CD4-positive, alpha-beta memory T cell (primary cell): Measurements from ENCODE around the gene MRC1. TPM values are rescaled to one million over a fixed set of nuclear protein-coding genes. Genes with fewer than 3 reads are reported as not detected.
A peak's percentile ranks its signal among the peaks of the same experiment; 100 is the strongest.

Experiments
- CTCF ChIA-PET: fragments of 350-600 bp; sonication (Branson Sonifier 250); formaldehyde crosslinking; loops from one replicate; lab custom pipeline; 2021; ENCODE audit warnings: inconsistent platforms; ENCODE audit not compliant: partially characterized antibody; lab: Charles Lee
- POLR2A ChIA-PET: fragments of 350-600 bp; sonication (Branson Sonifier 250); formaldehyde crosslinking; loops from one replicate; lab custom pipeline; 2021; ENCODE audit not compliant: partially characterized antibody; lab: Charles Lee
- DNase-seq, 5 donors: peaks; one replicate each; pipeline versions ENCODE4 v3.0.0 to v3.0.0-alpha.2; 2020 to 2022; ENCODE audit warnings: mixed read lengths in 1 of 5
- H3K27ac ChIP-seq: one replicate; pipeline ENCODE4 v1.7.0; 2013; ENCODE audit warnings: low read depth, low read length
- H3K27me3 ChIP-seq: 2 replicates; pipeline ENCODE4 v1.7.0; 2013; ENCODE audit warnings: mild to moderate bottlenecking, low read length, moderate library complexity; ENCODE audit not compliant: insufficient read depth
- H3K36me3 ChIP-seq: 2 replicates; pipeline ENCODE4 v1.7.0; 2013; ENCODE audit warnings: mild to moderate bottlenecking, low read length, moderate library complexity; ENCODE audit not compliant: insufficient read depth
- H3K4me1 ChIP-seq: 2 replicates; pipeline ENCODE4 v1.7.0; 2013; ENCODE audit warnings: mild to moderate bottlenecking, low read length, moderate library complexity; ENCODE audit not compliant: insufficient read depth
- H3K4me3 ChIP-seq, 2 donors: one replicate each; pipeline ENCODE4 v1.7.0; 2013; ENCODE audit warnings: low read length in 2 of 2, mild to moderate bottlenecking in 1 of 2
- H3K9me3 ChIP-seq, 2 donors: one replicate each; pipeline ENCODE4 v1.7.0; 2013; ENCODE audit warnings: low read length in 2 of 2, control low read depth in 1 of 2; ENCODE audit not compliant: control insufficient read depth in 1 of 2
- H3K27ac Mint-ChIP-seq, 7 donors: one replicate each; pipeline ENCODE4 v1.8.0; 2020 to 2021; ENCODE audit warnings: mixed read lengths in 7 of 7, mild to moderate bottlenecking in 6 of 7, inconsistent platforms in 3 of 7, moderate library complexity in 3 of 7
- H3K27me3 Mint-ChIP-seq, 2 donors: one replicate each; pipeline ENCODE4 v1.8.0; 2020 to 2021; ENCODE audit warnings: mixed read lengths in 2 of 2
- H3K36me3 Mint-ChIP-seq, 2 donors: one replicate each; pipeline ENCODE4 v1.8.0; 2020 to 2021; ENCODE audit warnings: mixed read lengths in 2 of 2, inconsistent platforms in 1 of 2, mild to moderate bottlenecking in 1 of 2
- H3K4me1 Mint-ChIP-seq, 4 donors: one replicate each; pipeline ENCODE4 v1.8.0; 2020 to 2021; ENCODE audit warnings: mixed read lengths in 4 of 4, mild to moderate bottlenecking in 1 of 4
- H3K4me3 Mint-ChIP-seq, 8 donors: one replicate each; pipeline ENCODE4 v1.8.0; 2020 to 2021; ENCODE audit warnings: mixed read lengths in 8 of 8, mild to moderate bottlenecking in 7 of 8, moderate library complexity in 6 of 8, inconsistent platforms in 3 of 8
- H3K9me3 Mint-ChIP-seq, 8 donors: one replicate each; pipeline ENCODE4 v1.8.0; 2020 to 2021; ENCODE audit warnings: mixed read lengths in 8 of 8, mild to moderate bottlenecking in 5 of 8, inconsistent platforms in 3 of 8, moderate library complexity in 1 of 8
- intact Hi-C: fragments of 100-400 bp; cut with micrococcal nuclease; formaldehyde crosslinking; loops from one replicate; pipeline ENCODE4 v1.15.1; 2023
- polyA plus RNA-seq, 2 donors: library from polyadenylated mRNA; unstranded; fragments of 300-500 nt; fragmentation: Illumina TruSeq; gene quantifications; one replicate each; pipeline ENCODE4 v1.2.3, GENCODE V29; 2021
- total RNA-seq, 2 experiments: library from RNA; stranded (reverse); gene quantifications; one replicate each; pipeline ENCODE4 v1.2.3, GENCODE V29; 2021

MRC1 gene
- total and polyA plus RNA-seq, 4 experiments from 2014 or later: 0.07 to 2.3 (median 1.9) TPM; not detected in 1

DNA sequence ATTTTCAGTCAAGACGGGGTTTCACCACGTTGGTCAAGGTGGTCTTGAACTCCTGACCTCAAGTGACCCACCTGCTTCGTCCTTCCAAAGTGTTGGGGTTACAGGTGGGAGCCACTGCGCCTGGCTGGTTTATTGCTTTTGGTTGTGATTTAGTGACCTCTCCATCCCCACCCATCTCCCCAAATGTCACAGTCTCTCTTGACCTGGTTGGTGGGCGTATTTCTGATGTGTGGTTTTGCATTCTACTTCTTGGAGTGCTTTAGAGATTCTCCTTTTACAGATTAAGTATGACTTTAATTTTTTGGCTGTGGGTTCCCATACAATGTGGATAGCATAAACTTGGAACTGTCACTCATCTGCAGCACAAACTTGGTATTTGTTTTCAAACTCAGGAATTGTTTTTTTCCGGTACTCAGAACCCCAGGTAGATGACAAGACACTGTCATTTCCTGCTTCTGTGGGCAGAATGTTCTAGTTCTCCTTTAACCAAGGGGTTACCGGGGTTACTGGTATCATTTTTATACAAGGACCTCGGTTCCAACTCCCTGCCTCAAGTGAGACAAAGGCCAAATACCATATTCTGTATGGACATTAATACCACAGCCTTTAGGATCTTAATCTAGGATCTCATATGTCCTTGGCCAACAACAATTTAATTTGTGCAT, 50.5 kb downstream of the MRC1 start:
- peak overlapping the region in 3 of 8 donors; percentile 2 to 45 (median 5) for H3K4me3 Mint-ChIP-seq

GRCh38 chr10:17861760-17862159, 52.6 kb downstream of the MRC1 start:
- Mint-ChIP-seq H3K36me3 (peaks cover 0 to 3% of the 10 kb centered on the region in 2 donors), H3K4me1 (peaks cover 4 to 9% (median 7%) of the 10 kb centered on the region in 4 donors), H3K27ac (no peak overlapping the region), H3K4me3 (no peak overlapping the region), H3K9me3 (peaks cover 0 to 6% (median 0%) of the 10 kb centered on the region in 8 donors), H3K27me3 (peaks cover 0 to 2% of the 10 kb centered on the region in 2 donors)
- H3K36me3 ChIP-seq: no peaks in the 10 kb centered on the region
- no peak overlapping the region for H3K27ac ChIP-seq
- intact Hi-C loops: no loop called here
- ChIA-PET CTCF (interaction anchor here (1.0 kb wide), 1 partner anchor 13 kb away, joined by 3 read pairs; no protein-coding TSS in a partner anchor), POLR2A (no interaction called here)
- H3K4me1 ChIP-seq: peaks cover 14% of the 10 kb centered on the region
- no peaks in the 10 kb centered on the region for H3K27me3 ChIP-seq
- no peak overlapping the region for H3K4me3 ChIP-seq
- no peak for DNase-seq
- H3K9me3 ChIP-seq: no peaks in the 10 kb centered on the region

More for the DNA sequence above, 50.5 kb downstream of the MRC1 start:
- peak in 4 of 5 donors; percentile 16 to 58 (median 36) for DNase-seq
- H3K4me3 ChIP-seq: no peak overlapping the region
- Mint-ChIP-seq H3K27ac (peak overlapping the region in 6 of 7 donors; percentile 59 to 95 (median 88)), H3K4me1 (peaks cover 4 to 9% (median 7%) of the 10 kb centered on the region in 4 donors), H3K9me3 (peaks cover 0 to 6% (median 0%) of the 10 kb centered on the region in 8 donors), H3K27me3 (no peaks in the 10 kb centered on the region), H3K36me3 (peaks cover 0 to 3% of the 10 kb centered on the region in 2 donors)
- no peaks in the 10 kb centered on the region for H3K36me3 ChIP-seq
- ChIA-PET CTCF (interaction anchor here (0.9 kb wide), 1 partner anchor 8 kb away, joined by 3 read pairs; no protein-coding TSS in a partner anchor), POLR2A (no interaction called here)
- intact Hi-C loops: no loop called here
- peaks cover 14% of the 10 kb centered on the region for H3K4me1 ChIP-seq
- no peaks in the 10 kb centered on the region for H3K9me3 ChIP-seq
- no peaks in the 10 kb centered on the region for H3K27me3 ChIP-seq
- no peak overlapping the region for H3K27ac ChIP-seq

DNA sequence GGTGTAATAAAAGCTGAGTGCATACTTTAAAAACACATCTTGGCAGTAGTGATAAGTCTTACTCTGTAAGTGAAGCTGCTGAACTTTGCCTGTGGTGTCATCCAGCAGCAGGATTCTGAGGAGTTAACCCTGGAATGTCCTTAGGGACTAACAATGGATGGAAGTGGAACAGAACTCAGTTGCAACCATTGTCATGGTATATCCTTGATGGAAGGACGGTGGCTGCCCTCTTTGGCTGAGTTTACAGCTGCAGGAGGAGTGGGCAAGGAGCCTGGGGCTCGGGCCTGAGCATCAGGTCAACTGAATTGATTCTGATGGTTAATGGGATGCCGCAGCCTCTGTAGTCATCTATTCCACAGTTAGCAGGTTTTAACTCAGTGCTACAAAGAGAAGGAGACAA, 56.2 kb downstream of the MRC1 start:
- no peak overlapping the region for H3K27ac Mint-ChIP-seq
- no peak for DNase-seq
- Histone ChIP-seq H3K36me3 (no peaks in the 10 kb centered on the region), H3K27me3 (no peaks in the 10 kb centered on the region), H3K27ac (no peak overlapping the region), H3K9me3 (no peaks in the 10 kb centered on the region), H3K4me1 (peaks cover 1% of the 10 kb centered on the region), H3K4me3 (no peak overlapping the region)
- CTCF ChIA-PET: no interaction called here
- H3K4me3 Mint-ChIP-seq: no peak overlapping the region
- H3K36me3 Mint-ChIP-seq: no peaks in the 10 kb centered on the region
- peaks cover 0 to 2% (median 0%) of the 10 kb centered on the region in 8 donors for H3K9me3 Mint-ChIP-seq
- H3K4me1 Mint-ChIP-seq: peaks cover 0 to 1% (median under 1%) of the 10 kb centered on the region in 4 donors
- peaks cover 2% of the 10 kb centered on the region in 2 donors for H3K27me3 Mint-ChIP-seq
- POLR2A ChIA-PET: no interaction called here
- intact Hi-C loops: no loop called here

DNA sequence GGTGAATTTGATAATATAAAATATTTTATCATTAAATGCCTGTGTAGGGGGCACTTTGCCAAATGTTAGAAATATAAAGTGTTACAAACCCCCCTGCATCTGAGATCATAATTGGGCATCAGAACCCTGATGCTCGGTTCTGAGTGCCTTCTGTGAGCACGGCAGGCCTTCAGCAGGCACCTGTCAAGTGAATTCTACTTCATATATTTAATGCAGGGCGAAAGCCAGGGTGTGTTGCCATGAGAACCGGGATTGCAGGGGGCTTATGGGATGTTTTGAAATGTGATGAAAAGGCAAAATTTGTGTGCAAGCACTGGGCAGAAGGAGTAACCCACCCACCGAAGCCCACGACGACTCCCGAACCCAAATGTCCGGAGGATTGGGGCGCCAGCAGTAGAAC, 57.2 kb downstream of the MRC1 start:
- peaks cover 2% of the 10 kb centered on the region in 2 donors for H3K27me3 Mint-ChIP-seq
- Histone ChIP-seq H3K27me3 (no peaks in the 10 kb centered on the region), H3K9me3 (no peaks in the 10 kb centered on the region), H3K4me3 (no peak overlapping the region), H3K36me3 (no peaks in the 10 kb centered on the region), H3K27ac (no peak overlapping the region), H3K4me1 (no peaks in the 10 kb centered on the region)
- H3K36me3 Mint-ChIP-seq: no peaks in the 10 kb centered on the region
- H3K27ac Mint-ChIP-seq: no peak overlapping the region
- CTCF ChIA-PET: no interaction called here
- DNase-seq: no peak
- intact Hi-C loops: no loop called here
- peaks cover 0 to 2% (median 0%) of the 10 kb centered on the region in 8 donors for H3K9me3 Mint-ChIP-seq
- H3K4me3 Mint-ChIP-seq: no peak overlapping the region
- peaks cover 0 to 4% (median under 1%) of the 10 kb centered on the region in 4 donors for H3K4me1 Mint-ChIP-seq
- POLR2A ChIA-PET: no interaction called here

- intact Hi-C loops: no loop called here
- H3K4me1 ChIP-seq: no peaks in the 10 kb centered on the region
- no peaks in the 10 kb centered on the region for H3K9me3 ChIP-seq
- no peak overlapping the region for H3K27ac ChIP-seq
- H3K36me3 ChIP-seq: no peaks in the 10 kb centered on the region
- H3K27me3 Mint-ChIP-seq: peaks cover 2% of the 10 kb centered on the region in 2 donors
- peaks cover 0 to 2% (median 0%) of the 10 kb centered on the region in 8 donors for H3K9me3 Mint-ChIP-seq
- no peak overlapping the region for H3K27ac Mint-ChIP-seq
- DNase-seq: no peak
- H3K4me3 ChIP-seq: no peak overlapping the region
- ChIA-PET CTCF (no interaction called here), POLR2A (no interaction called here)
- no peaks in the 10 kb centered on the region for H3K27me3 ChIP-seq
- H3K36me3 Mint-ChIP-seq: no peaks in the 10 kb centered on the region
- no peak overlapping the region for H3K4me3 Mint-ChIP-seq
- peaks cover 0 to 4% (median under 1%) of the 10 kb centered on the region in 4 donors for H3K4me1 Mint-ChIP-seq
Measured at GRCh38 chr10:17867056-17867455, 57.9 kb downstream of the MRC1 start.

DNA sequence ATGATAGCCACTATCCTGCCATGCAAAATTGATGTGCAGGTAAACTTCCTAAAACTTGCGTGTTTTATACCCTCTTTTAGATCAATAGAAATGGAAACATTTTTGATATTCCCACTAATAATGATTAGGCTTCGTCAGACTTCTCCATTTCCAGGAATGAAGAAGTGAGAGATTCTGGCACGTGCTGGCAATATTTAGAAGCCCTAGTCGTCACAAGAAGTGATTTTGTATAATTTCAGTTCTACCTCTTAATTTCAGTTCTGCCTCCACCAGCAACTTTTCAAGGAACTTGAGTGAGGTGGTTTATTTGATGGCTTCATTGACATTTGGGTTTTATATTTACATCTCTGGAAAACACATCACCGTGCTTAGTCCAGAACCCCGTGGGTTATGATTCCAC, 61.9 kb downstream of the MRC1 start:
- Mint-ChIP-seq H3K36me3 (no peaks in the 10 kb centered on the region), H3K4me3 (no peak overlapping the region), H3K4me1 (peaks cover 0 to 4% (median 1%) of the 10 kb centered on the region in 4 donors), H3K27me3 (peaks cover 0 to 2% of the 10 kb centered on the region in 2 donors), H3K27ac (no peak overlapping the region), H3K9me3 (peaks cover 0 to 2% (median 0%) of the 10 kb centered on the region in 8 donors)
- H3K36me3 ChIP-seq: no peaks in the 10 kb centered on the region
- H3K4me3 ChIP-seq: no peak overlapping the region
- ChIA-PET POLR2A (no interaction called here), CTCF (interaction anchor here (5.7 kb wide), 1 partner anchor 23 kb away, joined by 60 read pairs; no protein-coding TSS in a partner anchor)
- no peaks in the 10 kb centered on the region for H3K4me1 ChIP-seq
- DNase-seq: no peak
- H3K27ac ChIP-seq: no peak overlapping the region
- no peaks in the 10 kb centered on the region for H3K9me3 ChIP-seq
- no peaks in the 10 kb centered on the region for H3K27me3 ChIP-seq
- intact Hi-C loops: no loop called here

GRCh38 chr10:17872191-17873091, 63.3 kb downstream of the MRC1 start:
- peak in 4 of 5 donors; percentile 11 to 28 (median 18) for DNase-seq
- no peak overlapping the region for H3K4me3 ChIP-seq
- Mint-ChIP-seq H3K4me3 (no peak overlapping the region), H3K4me1 (peaks cover 0 to 4% (median 1%) of the 10 kb centered on the region in 4 donors), H3K27me3 (no peaks in the 10 kb centered on the region), H3K27ac (no peak overlapping the region), H3K36me3 (no peaks in the 10 kb centered on the region), H3K9me3 (peaks cover 0 to 2% (median 0%) of the 10 kb centered on the region in 8 donors)
- H3K4me1 ChIP-seq: no peaks in the 10 kb centered on the region
- no peak overlapping the region for H3K27ac ChIP-seq
- ChIA-PET CTCF (interaction anchor here (0.6 to 5.7 kb wide), 3 partner anchors 8 to 136 kb away, joined by 3 to 60 read pairs (median 3); no protein-coding TSS in a partner anchor), POLR2A (no interaction called here)
- H3K27me3 ChIP-seq: no peaks in the 10 kb centered on the region
- H3K36me3 ChIP-seq: no peaks in the 10 kb centered on the region
- intact Hi-C loops: loop anchor here (1.0 kb wide), 1 partner anchor 25 kb away; no protein-coding TSS in a partner anchor
- H3K9me3 ChIP-seq: no peaks in the 10 kb centered on the region
